GM18951 (cell line): Measurements from ENCODE around the gene FAM114A2.

Experiments used
- POLR2A ChIP-seq: IDR thresholded peaks from 4 replicates; pipeline ENCODE4 v1.6.1; 2011; ENCODE audit warnings: mild to moderate bottlenecking; ENCODE audit not compliant: insufficient read length, insufficient read depth; ENCODE audit errors: extremely low read depth
- in situ Hi-C: fragments of 300-500 bp; cut with MboI; formaldehyde crosslinking; loops from one replicate; pipeline ENCODE4 v1.12.0; 2022; ENCODE audit warnings: low sequenced_read_pairs, mixed read lengths, inconsistent platforms; ENCODE audit not compliant: unreplicated experiment

Gene FAM114A2

DNA sequence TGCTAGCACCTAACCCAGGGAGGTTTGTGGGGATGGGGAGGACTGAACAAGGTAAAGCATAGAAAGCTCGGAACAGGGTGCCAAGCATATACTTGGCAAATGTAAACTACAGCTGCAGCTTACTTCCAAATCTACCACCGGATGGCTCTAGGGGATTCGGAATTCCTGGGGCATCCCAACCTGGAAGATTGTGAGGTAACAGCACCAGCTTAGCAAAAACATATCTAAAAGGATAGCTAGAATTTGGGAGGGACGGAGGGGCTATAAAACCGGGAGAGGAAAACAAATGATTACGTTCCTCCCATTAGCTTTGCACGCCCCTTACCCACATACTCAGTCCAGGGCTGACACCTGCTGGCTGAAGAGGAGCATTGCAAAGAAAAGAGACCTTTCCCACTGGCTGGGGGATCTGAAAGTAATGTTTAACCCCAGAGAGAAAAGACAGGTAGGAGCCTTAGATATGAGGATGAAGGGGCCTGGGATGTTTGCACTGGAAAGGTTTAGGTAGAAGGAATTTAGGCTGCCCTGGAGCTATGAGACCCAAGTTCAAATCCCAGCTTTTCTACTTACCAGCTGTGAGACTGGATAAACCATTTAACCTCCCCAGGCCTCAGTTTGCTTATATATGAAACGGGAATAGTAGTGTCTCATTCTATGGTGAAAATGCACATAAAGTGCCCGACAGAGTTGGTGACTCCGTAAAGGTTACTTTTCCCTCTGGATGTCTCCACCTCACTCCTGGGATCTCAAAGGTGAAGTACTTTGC lies 73.6 kb downstream of the FAM114A2 start:
- in situ Hi-C loops: loop anchor here (10.0 kb wide), 1 partner anchor 1430 kb away; no protein-coding TSS in a partner anchor

DNA sequence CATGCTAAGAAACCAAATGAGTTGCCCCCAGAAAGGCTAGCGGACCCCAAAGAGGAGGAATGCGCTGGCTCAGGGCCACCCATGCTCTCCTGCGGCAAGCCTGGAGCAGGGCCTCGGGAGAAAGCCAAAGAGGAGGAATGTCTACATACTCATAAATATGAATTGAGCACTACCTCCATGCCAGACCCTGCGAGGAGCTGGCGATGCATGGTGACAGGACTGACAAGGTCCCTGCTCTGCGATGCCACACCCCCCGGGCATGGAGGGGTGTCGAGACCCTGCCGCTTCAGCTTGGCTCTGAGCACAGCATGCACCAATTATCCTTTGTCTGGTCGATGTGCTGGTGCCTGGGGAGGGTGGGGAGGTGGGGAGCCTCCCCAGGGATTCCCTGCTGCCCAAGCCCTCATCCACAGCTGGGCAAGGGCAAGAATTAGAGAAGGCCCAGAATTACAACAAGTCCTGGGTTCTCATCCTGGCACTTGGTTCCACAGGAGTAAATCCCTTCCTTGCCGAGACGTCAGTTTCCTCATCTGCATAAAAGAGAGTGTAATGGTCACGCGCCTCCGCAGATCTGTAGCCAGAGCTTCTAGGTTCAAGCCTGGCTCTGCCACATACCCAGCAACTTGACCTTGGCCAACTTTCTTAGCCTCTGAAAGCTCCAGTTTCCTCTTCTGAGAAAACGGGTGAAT lies 74.4 kb downstream of the FAM114A2 start:
- in situ Hi-C loops: loop anchor here (10.0 kb wide), 1 partner anchor 1430 kb away; no protein-coding TSS in a partner anchor

More for the DNA sequence above, 73.6 kb downstream of the FAM114A2 start:
- TF ChIP-seq POLR2A: no peak

DNA sequence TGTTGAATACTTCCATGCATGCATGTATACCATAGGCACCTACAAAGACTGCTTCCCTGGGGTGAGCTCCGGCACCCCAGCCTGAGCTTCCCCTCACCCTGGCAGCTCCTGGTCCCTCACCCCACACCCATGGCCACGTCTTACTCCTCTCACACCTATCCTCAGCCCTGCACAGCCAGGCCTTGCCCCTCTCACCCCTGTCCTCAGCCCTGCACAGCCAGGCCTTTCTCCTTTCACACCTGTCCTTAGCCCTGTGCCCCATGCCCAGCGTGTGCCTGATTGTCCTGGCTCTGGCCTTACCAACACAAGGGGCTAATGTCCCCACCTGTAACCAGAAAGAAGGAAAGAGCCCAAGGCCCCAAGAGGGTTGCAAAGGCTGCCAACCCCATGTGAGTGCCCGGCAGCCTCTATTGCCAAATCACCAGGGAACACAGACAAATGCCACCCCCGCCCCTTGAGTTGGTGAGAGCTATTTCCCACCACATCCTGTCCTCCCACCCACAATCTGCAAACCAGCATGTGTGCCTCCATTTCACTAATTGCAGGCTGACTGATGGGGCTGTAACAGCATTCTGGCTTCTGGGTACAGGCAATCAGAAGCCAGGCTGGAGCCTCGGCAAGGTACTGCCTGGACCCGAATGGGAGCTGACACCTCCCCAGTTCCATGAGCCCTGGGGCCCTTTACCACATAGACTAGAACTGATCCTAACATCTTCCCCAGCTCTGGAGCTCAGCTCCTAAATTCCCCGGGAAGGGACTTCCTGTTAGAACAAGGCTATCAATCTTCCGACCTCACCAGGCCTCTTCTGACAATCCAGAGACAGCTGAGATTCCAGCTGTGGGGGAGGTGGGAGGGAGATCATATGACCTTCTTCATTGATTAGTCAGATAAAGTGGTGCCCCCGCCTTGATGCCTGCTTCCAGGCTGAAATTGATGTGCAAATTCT lies 78.2 kb downstream of the FAM114A2 start:
- in situ Hi-C loops: loop anchor here (10.0 kb wide), 1 partner anchor 1426 kb away; no protein-coding TSS in a partner anchor
- no peak for TF ChIP-seq POLR2A

More for the DNA sequence above, 74.4 kb downstream of the FAM114A2 start:
- TF ChIP-seq POLR2A: no peak

DNA sequence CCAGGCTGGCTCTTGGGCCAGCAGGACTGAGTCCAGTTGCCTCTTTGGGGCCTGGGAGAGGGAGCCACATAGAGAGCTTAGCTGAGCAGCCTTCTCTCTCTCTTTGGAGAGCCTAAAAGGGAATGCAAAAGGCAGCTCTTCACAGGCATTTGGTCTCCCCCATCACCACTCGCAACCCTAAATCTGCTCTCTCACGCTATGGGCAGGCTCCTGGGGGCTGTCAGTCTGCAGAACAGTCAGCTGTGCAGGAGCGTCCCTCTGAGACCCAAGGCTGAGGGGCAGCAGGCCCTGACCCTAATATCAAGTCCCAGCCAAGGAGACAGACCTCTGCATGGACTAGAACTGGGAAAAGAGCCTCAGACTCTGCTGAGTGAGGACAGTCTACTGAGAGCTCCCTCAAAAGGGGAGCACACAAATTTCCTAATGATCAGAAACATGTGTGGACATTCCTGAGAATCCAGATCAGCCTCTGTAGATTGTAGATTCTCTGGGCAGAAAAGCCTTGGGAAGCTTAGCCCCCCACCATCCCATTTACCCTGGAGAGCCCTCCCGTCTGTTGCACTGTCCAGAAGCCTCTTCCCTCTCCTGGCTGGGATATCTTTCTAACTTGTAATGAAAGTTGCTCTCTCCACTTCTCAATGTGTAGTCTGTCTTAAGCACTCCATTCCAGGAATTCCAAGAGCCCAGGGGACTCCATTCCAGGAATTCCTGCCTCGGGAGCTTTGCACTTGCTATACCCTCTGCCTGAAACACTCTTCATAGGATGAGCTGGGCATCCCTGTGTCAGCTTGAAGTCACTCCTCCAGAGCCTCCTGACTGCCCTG lies 79.4 kb downstream of the FAM114A2 start:
- TF ChIP-seq POLR2A: no peak
- in situ Hi-C loops: no loop called here

DNA sequence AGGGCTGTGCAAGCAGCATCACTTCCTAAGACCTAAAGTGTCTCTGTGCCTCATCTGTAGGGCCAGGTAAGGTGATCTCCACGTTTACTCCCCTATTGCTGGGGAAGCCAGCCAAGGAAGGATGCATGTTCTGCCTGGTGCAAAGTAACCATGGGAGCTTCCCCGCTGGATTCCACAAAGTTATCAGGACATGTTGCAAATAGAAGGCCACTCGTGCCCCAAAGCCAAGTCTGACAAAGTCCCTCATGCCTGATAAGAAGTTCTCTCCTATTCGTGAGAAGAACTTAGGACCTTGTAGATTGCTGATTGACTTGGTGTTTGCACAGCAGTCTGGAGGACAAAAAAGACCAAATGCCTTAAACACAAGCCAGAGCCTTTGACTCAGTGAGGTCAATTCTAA lies 81.5 kb downstream of the FAM114A2 start:
- TF ChIP-seq POLR2A: no peak
- in situ Hi-C loops: no loop called here

DNA sequence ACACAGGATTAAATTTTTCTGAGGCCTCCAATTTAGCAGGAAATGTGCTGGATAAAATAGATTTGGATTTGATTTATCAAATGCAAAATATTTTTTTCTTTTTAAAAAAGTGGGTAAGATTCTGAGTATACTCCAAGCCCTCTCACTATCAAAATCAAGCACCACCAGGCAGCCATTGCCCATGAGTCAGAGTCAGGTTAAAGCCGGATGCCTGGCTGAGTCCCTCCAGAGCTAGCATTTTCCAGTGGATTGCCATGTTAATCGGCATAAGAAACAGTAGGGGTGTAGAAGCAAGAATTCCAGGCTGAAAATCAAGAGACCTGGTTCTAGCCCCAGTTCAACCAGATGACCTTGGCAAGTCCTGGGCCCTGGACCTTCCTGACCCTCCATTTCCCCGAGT lies 85.3 kb downstream of the FAM114A2 start:
- in situ Hi-C loops: no loop called here
- TF ChIP-seq POLR2A: no peak

DNA sequence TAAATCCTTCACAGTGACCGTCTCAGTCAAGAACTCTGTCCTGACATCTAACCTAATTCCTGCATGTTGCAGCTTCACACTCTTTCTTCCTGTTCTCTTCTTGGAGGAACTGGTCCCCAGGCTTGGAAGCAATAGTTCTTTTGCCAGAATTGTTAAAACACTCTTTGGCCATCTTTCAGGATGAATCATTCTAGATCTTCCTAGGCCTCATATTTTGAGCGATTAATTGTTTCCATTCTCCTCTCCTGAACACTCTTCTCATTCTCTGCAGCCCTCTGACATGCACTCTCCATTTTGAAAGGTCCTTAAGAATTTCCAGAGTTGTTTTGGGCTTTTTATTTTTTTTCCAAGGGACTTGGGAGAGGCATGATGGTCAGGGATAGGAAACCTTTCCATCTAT lies 85.8 kb downstream of the FAM114A2 start:
- TF ChIP-seq POLR2A: no peak
- in situ Hi-C loops: no loop called here

DNA sequence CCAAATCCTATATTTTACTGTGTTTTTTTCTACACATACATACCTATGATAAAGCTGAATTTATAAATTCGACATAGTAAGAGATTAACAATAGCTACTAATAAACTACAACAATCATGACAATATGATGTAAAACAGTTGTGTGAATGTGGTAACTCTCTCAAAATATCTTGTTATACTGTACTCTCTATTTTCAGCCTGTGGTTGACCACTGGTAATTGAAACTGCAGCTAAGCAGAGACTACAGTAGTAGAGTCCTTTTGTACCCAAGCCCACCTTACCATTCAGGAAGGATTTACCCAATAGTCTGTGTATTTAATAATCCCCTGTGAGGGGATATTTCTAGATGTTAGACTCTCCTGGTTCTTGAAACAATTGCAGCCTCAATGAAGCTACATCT lies 86.7 kb downstream of the FAM114A2 start:
- no peak for TF ChIP-seq POLR2A
- in situ Hi-C loops: no loop called here

DNA sequence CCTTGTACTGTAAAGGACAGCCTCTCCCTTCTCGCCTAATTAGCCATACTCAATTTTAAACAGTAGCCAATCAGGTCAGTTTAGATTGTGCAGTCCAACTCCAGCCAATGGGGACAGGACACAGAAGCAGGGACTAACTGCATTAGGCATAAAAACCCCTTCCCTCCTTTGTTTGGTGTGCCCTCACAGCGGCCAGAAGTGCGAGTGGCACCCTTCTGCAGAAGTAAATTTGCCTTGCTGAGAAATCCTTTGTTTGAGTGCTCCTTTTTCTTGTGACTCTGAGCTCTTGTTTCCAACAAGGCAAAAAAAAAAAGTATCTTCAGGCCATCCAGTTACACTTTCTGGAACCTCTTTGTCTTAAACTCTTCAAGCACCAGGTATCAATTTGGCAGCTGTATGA lies 97.4 kb downstream of the FAM114A2 start:
- in situ Hi-C loops: no loop called here
- no peak for TF ChIP-seq POLR2A
